Mucosa of gallbladder (tissue), 1 donor: ENCODE results near the gene QRFP. TPM values are rescaled to one million over a fixed set of nuclear protein-coding genes. Genes with fewer than 3 reads are reported as not detected.

Source experiments
- DNase-seq: peaks from one replicate; pipeline ENCODE4 v3.0.0-alpha.2; 2020; ENCODE audit warnings: low spot score
- total RNA-seq: library from RNA; stranded (reverse); gene quantifications from one replicate; pipeline ENCODE4 v1.2.1, GENCODE V29; 2021
- donor health status: DM: no; HTN: no; CAD: no.

The QRFP gene
- total RNA-seq, 1 donor from 2014 or later: not detected

- DNase-seq: no peak
Observed at GRCh38 chr9:130904070-130905044, 7.7 kb upstream of the QRFP start.

GRCh38 chr9:130903194-130904069 is 6.8 kb upstream of the QRFP start:
- DNase-seq: no peak

GRCh38 chr9:130902204-130903185 is 5.9 kb upstream of the QRFP start:
- DNase-seq: no peak

- no peak for DNase-seq
Observed at GRCh38 chr9:130901498-130902203, 5.0 kb upstream of the QRFP start.

GRCh38 chr9:130900701-130901497 is 4.3 kb upstream of the QRFP start:
- no peak for DNase-seq

GRCh38 chr9:130899051-130899748 is 2.6 kb upstream of the QRFP start:
- no peak for DNase-seq

- DNase-seq: no peak
Observed at GRCh38 chr9:130898552-130898852, 1.9 kb upstream of the QRFP start.

GRCh38 chr9:130897848-130898551 is 1.4 kb upstream of the QRFP start:
- DNase-seq: no peak

GRCh38 chr9:130897105-130897751 is 616 bp upstream of the QRFP start:
- DNase-seq: no peak

- no peak for DNase-seq
Observed at GRCh38 chr9:130895481-130896232, 955 bp downstream of the QRFP start.

GRCh38 chr9:130895038-130895437 is 1.6 kb downstream of the QRFP start:
- DNase-seq: no peak

- no peak for DNase-seq
Observed at GRCh38 chr9:130894546-130894945, 2.1 kb downstream of the QRFP start.

GRCh38 chr9:130893341-130894101 is 3.1 kb downstream of the QRFP start:
- no peak for DNase-seq

- DNase-seq: no peak
Observed at GRCh38 chr9:130892477-130893304, 3.9 kb downstream of the QRFP start.

- no peak for DNase-seq
Observed at GRCh38 chr9:130891688-130892476, 4.7 kb downstream of the QRFP start.
